GM19238 (cell line): Measurements from ENCODE around the gene PREX1.

Experiments used
- DNase-seq: peaks from one replicate; pipeline ENCODE4 v3.0.0; 2011; ENCODE audit warnings: low spot score; ENCODE audit not compliant: insufficient read length

The PREX1 gene

GRCh38 chr20:48683467-48684175 lies 144.2 kb downstream of the PREX1 start:
- no peak for DNase-seq

DNA sequence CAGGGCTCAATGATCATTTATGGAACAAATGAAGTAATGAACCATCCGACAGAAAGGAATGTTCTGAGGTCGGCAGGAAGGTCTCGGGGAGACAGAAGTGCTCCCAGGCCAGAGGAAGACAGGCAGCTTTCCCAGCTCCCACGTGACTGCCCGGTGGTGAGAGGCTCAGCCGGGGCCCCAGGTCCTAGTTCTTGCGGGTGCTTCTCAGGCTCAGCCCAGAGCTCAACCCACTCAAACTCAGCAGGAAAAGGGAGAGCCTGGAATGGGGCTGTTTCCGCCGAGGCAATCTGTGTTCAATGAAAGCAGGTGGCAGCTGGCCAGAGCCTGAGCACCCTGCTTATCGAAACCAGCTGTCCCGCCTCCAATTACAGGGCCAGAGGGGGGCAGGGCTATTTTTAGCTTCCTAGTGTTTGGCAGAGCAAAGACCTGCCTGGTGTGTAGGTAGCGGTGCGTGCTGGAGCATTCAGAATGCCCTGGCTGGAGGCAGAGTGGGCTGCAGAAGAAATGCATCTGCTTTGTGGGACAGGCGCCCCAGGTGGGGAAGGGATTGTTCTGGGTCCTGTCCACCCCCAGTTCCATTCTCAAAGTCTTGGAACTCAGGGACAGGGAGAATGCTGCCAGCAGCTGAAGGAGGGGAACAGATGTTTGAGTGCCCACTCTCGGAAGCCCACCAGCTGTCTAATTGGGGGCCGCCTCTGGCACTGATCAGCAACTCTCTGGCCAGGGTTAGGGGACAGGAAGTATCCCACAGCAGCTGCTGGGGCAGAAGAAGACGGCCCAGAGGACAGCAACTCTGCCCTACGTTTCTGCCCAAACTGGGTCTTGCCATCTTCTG lies 145.1 kb downstream of the PREX1 start:
- DNase-seq, result no peak

- no peak for DNase-seq
Measured at GRCh38 chr20:48681873-48682426, 145.8 kb downstream of the PREX1 start.

DNA sequence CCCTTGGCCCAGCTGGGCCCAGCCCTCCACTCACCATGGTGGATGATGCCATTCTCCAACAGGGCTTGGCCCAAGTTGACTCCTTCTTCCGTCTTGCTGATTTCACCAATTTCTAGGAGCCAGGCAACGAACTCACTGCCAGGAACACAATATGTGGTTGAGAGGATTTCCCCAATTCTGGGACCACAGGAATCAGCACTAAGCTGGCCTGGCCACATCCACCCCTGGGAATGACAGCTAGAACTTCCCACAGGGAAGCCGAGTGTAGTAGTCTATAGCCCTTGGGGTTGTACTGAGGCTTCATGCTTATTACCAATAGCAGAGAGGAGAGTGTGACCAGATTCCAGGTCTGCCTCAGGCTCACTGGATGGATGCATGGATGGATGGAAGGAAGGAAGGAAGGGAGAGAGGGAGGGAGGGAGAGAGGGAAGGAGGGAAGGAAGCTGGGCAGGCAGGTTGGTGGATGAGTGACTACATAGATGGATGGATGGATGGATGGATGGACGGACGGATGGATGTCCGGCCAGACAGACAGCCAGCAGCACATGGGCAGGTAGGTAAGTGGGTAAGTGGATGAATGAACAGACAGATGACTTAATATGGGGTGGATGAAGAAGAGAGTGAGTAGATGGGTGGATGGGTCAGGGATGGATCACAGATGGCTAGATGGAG lies 146.5 kb downstream of the PREX1 start:
- no peak for DNase-seq

DNA sequence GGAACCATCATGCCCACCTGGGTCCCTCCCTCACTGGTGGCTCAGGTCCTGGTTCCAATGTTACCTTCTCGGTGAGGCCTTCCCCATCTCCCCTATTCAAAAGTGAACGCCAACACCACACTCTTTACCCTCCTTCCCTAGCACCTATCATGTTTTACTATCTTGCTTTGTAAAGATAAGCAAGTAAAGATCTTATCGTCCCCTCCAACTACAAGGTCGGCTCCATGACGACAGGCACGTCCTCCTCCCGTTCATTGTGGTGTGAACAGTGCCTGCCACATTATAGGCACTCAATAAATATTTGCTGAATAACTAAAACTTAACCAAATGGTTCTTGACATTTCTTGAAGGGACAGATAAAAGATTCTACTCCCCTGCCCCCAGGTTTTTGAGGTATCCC lies 147.1 kb downstream of the PREX1 start:
- DNase-seq, result no peak

- DNase-seq, result no peak
Measured at GRCh38 chr20:48679599-48679998, 148.2 kb downstream of the PREX1 start.

DNA sequence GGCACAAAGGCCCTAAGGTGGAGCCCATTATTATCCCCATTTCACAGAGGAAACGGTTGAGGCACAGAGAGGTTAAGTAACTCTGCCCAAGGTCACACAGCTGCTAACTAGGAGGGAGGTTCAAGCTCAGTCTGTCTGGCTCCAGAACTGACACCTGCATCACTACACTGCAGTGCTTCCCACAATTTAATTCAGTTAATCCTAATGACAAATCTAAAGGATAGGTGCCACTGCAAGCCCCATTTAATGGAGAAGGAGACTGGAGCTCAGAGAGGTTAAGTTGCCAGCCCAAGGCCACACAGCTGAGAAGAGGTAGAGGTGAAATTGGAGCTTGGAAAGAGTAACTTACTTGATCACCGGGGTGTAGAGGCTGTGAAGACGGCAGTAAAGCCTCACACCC lies 148.8 kb downstream of the PREX1 start:
- DNase-seq, result no peak

- DNase-seq, result no peak
Measured at GRCh38 chr20:48678421-48678820, 149.4 kb downstream of the PREX1 start.

- no peak for DNase-seq
Measured at GRCh38 chr20:48676795-48677460, 150.9 kb downstream of the PREX1 start.

DNA sequence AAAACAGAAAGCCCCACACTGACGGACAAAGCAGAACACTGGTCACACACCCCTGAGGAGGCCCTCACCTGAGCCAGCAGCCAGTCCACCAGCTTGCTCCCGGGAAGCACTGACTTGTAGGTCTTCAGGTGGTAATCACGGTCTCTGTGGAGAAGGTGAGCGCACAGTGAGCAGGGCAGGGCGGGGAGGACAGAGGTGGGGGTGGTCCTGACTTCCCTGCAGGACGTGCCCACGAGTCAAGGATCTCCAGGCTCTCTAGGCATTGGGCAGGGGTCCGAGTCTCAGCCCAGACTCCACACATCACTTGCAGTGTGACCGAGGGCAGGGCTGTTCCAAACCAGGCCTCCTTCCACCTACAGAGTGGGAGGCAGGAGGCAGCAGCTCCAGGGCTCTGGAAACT lies 151.7 kb downstream of the PREX1 start:
- no peak for DNase-seq

- DNase-seq, result no peak
Measured at GRCh38 chr20:48674461-48674860, 153.3 kb downstream of the PREX1 start.

DNA sequence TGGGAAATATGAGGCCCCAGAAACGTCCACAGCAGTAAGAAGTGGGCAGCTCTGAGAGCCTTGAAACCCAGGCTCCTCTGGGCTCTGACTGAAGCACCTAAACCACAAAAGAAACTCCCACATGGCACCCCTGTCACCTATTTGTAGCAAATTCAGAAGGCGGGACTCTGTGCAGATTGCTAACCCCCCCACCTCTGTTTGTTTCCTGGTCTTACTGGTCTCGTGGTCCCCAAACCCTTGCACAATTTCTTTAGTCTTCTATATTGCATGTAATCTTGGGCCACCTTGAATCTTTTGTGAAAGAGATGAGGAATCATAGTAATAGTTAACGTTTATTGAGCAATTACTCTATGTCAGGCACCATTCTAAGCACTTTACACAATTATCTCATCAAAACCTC lies 154.3 kb downstream of the PREX1 start:
- no peak for DNase-seq

GRCh38 chr20:48672324-48672723 lies 155.5 kb downstream of the PREX1 start:
- no peak for DNase-seq

DNA sequence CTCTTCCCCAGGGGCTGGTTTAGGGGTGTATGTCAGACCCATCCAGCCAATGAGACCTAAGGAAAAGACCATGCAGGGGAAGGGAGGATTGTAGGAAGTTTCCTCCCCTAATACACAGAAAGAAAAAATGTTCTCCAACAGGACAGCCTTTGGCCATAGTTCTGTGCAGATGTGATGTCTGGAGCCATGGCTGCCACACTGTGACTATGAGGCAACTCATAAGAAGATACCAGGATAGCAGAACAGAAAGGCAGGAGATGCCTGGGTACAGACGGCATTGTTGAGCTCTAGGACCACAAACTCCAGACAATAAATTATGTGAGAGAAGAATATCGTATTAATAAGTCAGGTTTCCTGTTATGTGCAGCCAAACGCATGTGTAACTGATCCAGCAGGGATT lies 156.7 kb downstream of the PREX1 start:
- no peak for DNase-seq

- no peak for DNase-seq
Measured at GRCh38 chr20:48669946-48670605, 157.7 kb downstream of the PREX1 start.

- no peak for DNase-seq
Measured at GRCh38 chr20:48668451-48668946, 159.3 kb downstream of the PREX1 start.

DNA sequence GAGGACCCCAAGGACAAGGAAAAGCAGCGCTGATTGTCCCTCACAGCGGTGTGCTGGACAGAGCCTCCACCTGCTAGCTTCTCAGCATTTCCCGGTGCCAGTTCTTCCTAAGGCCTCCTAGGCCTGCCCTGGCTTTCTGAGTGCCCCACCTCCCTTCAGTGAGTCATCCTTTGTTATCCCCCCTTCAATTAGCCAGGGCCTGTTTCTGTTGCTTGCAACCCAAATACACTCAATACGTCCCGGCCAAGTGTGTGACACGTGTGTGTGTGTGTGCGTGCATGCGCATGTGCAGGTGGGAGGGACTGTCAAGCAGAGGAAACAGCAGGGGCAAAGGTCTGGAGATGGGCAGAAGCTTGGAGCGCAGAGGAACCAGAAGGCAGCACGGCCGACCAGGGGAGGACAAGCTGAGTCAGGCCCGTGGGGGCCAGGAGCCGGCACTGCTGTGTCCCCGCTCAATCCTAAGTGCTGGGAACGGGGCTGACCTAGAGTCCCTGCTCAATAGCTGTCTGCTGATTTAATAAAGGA lies 159.8 kb downstream of the PREX1 start:
- no peak for DNase-seq

DNA sequence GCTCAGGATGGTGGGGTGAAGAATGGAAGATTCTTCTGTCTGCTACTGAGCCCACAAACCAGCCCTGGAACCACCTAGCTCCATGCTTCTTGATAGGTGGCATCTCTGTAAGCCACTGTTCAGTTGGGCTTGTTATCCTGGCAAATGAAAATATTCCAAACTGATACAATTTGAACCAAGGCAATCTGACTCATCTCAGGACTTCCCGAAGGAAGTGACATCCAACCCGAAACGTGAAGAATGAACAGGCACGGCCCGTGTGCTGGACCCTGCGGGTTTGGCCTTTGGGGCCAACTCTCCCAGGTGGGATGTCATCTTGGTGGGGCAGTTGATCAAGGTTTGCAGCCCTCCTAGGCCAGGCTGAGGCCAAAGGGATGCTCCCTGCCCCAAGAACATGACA lies 160.3 kb downstream of the PREX1 start:
- no peak for DNase-seq

- no peak for DNase-seq
Measured at GRCh38 chr20:48665785-48666184, 162.0 kb downstream of the PREX1 start.

DNA sequence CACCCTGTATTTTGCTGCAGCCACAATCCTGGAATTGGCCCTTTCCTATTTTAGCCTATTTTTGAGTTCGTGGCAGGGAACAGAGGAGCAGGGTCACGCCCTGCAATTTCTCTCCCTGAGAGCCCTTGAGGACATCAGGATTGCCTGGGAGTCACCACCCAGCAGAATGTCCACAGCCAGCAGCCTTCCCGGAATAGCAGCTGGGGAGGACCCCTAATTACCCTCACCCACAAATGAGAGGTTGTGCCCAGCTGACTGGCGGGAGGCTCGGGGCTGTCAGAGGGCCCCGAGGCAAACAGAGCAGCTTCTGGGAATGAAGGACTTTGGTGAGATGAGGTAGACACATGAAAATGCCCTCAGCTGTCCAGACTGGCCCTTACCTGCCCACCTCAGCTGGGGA lies 165.1 kb downstream of the PREX1 start:
- DNase-seq, result no peak
